HepG2 (cell line): ENCODE measurements around the gene CRIM1.

ENCODE experiments used
- ATF6 ChIP-seq: sonication (generic); formaldehyde crosslinking; conservative IDR thresholded peaks from 2 replicates; pipeline ENCODE4 v1.4.0; 2020; ENCODE audit warnings: missing genetic modification reagents
- ZNF605 ChIP-seq: sonication (generic); formaldehyde crosslinking; IDR thresholded peaks from 2 replicates; pipeline ENCODE4 v1.8.0; 2022; ENCODE audit warnings: mild to moderate bottlenecking, missing genetic modification reagents
- ZNF780A ChIP-seq: sonication (generic); formaldehyde crosslinking; IDR thresholded peaks from 2 replicates; pipeline ENCODE4 v1.8.0; 2022; ENCODE audit warnings: mild to moderate bottlenecking, missing genetic modification reagents, moderate library complexity

- TF ChIP-seq ZNF605 (CRISPR knock-in tag), result no peak
- no peak for TF ChIP-seq ATF6 (CRISPR knock-in tag)
- no peak for TF ChIP-seq ZNF780A (CRISPR knock-in tag)
Measured at GRCh38 chr2:36540986-36541754, 185.6 kb downstream of the CRIM1 start.
